Testis (tissue), 3 donors: ENCODE results near the gene TMEM150C. TPM values are rescaled to one million over a fixed set of nuclear protein-coding genes. Genes with fewer than 3 reads are reported as not detected.
"Not testable (repeated sequence)": the region's sequence is repeated elsewhere in the genome, so short reads cannot be mapped to it uniquely, and the experiment has no call there.

Experiments
- DNase-seq: peaks from one replicate; pipeline ENCODE4 v3.0.0-alpha.2; 2019
- H3K27ac ChIP-seq, 2 donors: fragments of 200-600 bp; sonication (generic); one replicate each; pipeline ENCODE4 v1.5.1; 2019
- H3K27me3 ChIP-seq: fragments of 200-600 bp; sonication (generic); one replicate; pipeline ENCODE4 v1.5.1; 2019
- H3K36me3 ChIP-seq: fragments of 200-600 bp; sonication (generic); one replicate; pipeline ENCODE4 v1.5.1; 2017; ENCODE audit warnings: low read depth; ENCODE audit errors: missing control alignments
- H3K4me1 ChIP-seq: fragments of 200-600 bp; sonication (generic); one replicate; pipeline ENCODE4 v1.5.1; 2019
- H3K4me3 ChIP-seq, 2 donors: fragments of 200-600 bp; sonication (generic); one replicate each; pipeline ENCODE4 v1.5.1; 2017 to 2019
- H3K9me3 ChIP-seq: fragments of 200-600 bp; sonication (generic); one replicate; pipeline ENCODE4 v1.5.1; 2017
- CTCF ChIP-seq, 3 experiments: fragments of 450-650 bp in 2 of 3; fragments of 200-600 bp in 1 of 3; sonication (generic) in 1 of 3; IDR thresholded peaks; one replicate each; pipeline ENCODE4 v1.5.1; 2016 to 2019; ENCODE audit warnings: antibody characterized with exemption in 3 of 3, mild to moderate bottlenecking in 2 of 3, moderate library complexity in 1 of 3
- POLR2A ChIP-seq: fragments of 450-650 bp; IDR thresholded peaks from one replicate; pipeline ENCODE4 v1.6.1; 2017; ENCODE audit warnings: antibody characterized with exemption, mild to moderate bottlenecking, moderate library complexity
- WGBS, 2 donors: methylation state at CpG; one replicate each; pipeline ENCODE4 v1.1.5; 2018; 5-methylcytosine and 5-hydroxymethylcytosine counted together
- intact Hi-C: fragments of 100-400 bp; cut with DNase I; formaldehyde crosslinking; loops from one replicate; pipeline ENCODE4 v1.15.1; 2023; ENCODE audit warnings: low total_unique reads
- polyA plus RNA-seq: library from polyadenylated mRNA; stranded (reverse); fragments of 350-450 nt; fragmentation: Illumina TruSeq; extraction: RNeasy Lipid Tissue Mini Kit (QIAGEN cat#74804); gene quantifications from one replicate; pipeline ENCODE4 v1.2.3, GENCODE V29; 2014; ENCODE audit warnings: low read depth, low replicate concordance; ENCODE audit not compliant: insufficient read depth
- total RNA-seq, 2 donors: library from RNA; depleted of rRNA; stranded (reverse); fragments of >200 nt; gene quantifications; one replicate each; pipeline ENCODE4 v1.2.3, GENCODE V29; 2016

TMEM150C gene
- total and polyA plus RNA-seq, 3 donors from 2014 or later = 7.2 to 11.4 (median 7.7) TPM

- 94% methylated on average over 10 of the region's 10 CpGs for WGBS, 2 donors
- no peak for DNase-seq
Measured at GRCh38 chr4:82480771-82481505, 80.8 kb downstream of the TMEM150C start.

GRCh38 chr4:82479562-82479961 lies 82.2 kb downstream of the TMEM150C start:
- no peak for DNase-seq
- Histone ChIP-seq H3K4me3 (no peak overlapping the region), H3K4me1 (no peaks in the 10 kb centered on the region), H3K36me3 (no peaks in the 10 kb centered on the region), H3K27me3 (no peaks in the 10 kb centered on the region), H3K9me3 (no peaks in the 10 kb centered on the region), H3K27ac (no peak overlapping the region)
- 95 to 98% methylated on average over 14 of the region's 14 CpGs for WGBS, 2 donors
- intact Hi-C loops = no loop called here
- TF ChIP-seq POLR2A (no peak), CTCF (IDR thresholded peaks at IDR 0.05) (no peak)

More at GRCh38 chr4:82480771-82481505, 80.8 kb downstream of the TMEM150C start:
- Histone ChIP-seq H3K27me3 (no peaks in the 10 kb centered on the region), H3K36me3 (no peaks in the 10 kb centered on the region), H3K27ac (no peak overlapping the region), H3K4me3 (no peak overlapping the region), H3K9me3 (no peaks in the 10 kb centered on the region), H3K4me1 (no peaks in the 10 kb centered on the region)
- TF ChIP-seq CTCF (IDR thresholded peaks at IDR 0.05) (no peak), POLR2A (no peak)
- intact Hi-C loops = no loop called here

- intact Hi-C loops, H3K27me3 ChIP-seq, H3K27ac ChIP-seq, DNase-seq, H3K9me3 ChIP-seq, H3K4me1 ChIP-seq, H3K4me3 ChIP-seq, H3K36me3 ChIP-seq: not testable (repeated sequence)
- 82 to 95% methylated on average over 9 of the region's 9 CpGs for WGBS, 2 donors
Measured at GRCh38 chr4:82477469-82477868, 84.3 kb downstream of the TMEM150C start.

- H3K36me3 ChIP-seq, H3K9me3 ChIP-seq, H3K4me3 ChIP-seq, H3K27ac ChIP-seq, DNase-seq, H3K4me1 ChIP-seq, H3K27me3 ChIP-seq, intact Hi-C loops: not testable (repeated sequence)
- 94 to 95% methylated on average over 7 of the region's 7 CpGs for WGBS, 2 donors
Measured at GRCh38 chr4:82475931-82476330, 85.9 kb downstream of the TMEM150C start.

- no peak for DNase-seq
- TF ChIP-seq POLR2A = no peak
- no peak for TF ChIP-seq CTCF (IDR thresholded peaks at IDR 0.05)
- no peak overlapping the region for H3K4me3 ChIP-seq
- no peaks in the 10 kb centered on the region for H3K36me3 ChIP-seq
- intact Hi-C loops = no loop called here
- peaks cover 10% of the 10 kb centered on the region for H3K4me1 ChIP-seq
- WGBS, 2 donors = 94 to 95% methylated on average over 15 of the region's 15 CpGs
- H3K27me3 ChIP-seq = no peaks in the 10 kb centered on the region
- H3K9me3 ChIP-seq = no peaks in the 10 kb centered on the region
- H3K27ac ChIP-seq = no peak overlapping the region
Measured at GRCh38 chr4:82473621-82474164, 88.1 kb downstream of the TMEM150C start.

GRCh38 chr4:82473080-82473479 lies 88.7 kb downstream of the TMEM150C start:
- H3K9me3 ChIP-seq, H3K27ac ChIP-seq, H3K27me3 ChIP-seq, H3K4me3 ChIP-seq, H3K36me3 ChIP-seq, H3K4me1 ChIP-seq, intact Hi-C loops, DNase-seq: not testable (repeated sequence)
- WGBS, 2 donors = 71 to 74% methylated on average over 5 of the region's 5 CpGs
